Putamen (tissue), 1 donor: ENCODE results near the gene MRPL43.
A peak's percentile ranks its signal among the peaks of the same experiment; 100 is the strongest.
"Not testable (repeated sequence)": the region's sequence is repeated elsewhere in the genome, so short reads cannot be mapped to it uniquely, and the experiment has no call there.

Source experiments
- DNase-seq: peaks from one replicate; pipeline ENCODE4 v3.0.0-alpha.2; 2016; ENCODE audit warnings: low spot score

The MRPL43 gene

DNA sequence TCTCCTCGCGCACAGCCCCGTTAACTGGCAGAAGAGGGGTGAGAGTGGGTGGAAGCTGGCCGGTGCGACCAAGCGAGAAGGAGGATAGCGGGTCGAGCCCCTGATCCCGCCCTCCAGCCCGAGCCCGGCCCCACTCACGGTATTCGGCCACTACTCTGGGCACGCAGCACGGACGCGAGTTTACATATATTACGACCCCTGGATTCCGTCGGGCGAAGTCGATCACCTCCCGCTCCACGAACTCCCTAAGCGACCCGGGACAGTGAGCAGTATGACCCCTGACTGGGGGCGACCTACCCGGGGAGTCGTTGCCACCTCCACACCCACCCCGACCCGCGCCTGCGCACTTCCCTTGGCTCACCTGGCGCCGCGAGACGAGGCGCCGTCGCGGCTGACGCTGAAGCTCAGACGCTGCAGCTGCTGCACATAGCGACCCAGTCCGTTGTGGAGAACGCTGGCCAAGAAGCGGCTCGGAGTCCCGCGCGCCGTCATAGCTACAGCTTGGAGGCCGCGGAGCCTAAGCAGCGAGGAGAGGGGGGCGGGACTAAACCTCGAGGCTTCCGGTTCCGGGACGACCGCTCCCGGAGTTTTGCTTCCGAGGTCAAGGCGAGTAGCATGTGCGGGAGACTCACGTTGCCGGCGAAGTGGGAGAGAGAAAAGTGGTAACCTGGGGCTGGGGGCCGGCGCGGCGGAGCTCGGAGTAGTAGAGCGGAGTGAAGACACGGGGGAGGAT is at the start of gene MRPL43, which contains the start of gene TWNK:
Gene MRPL43, minus strand, starts transcription at position 546 of the 733 bp plus-strand sequence. Its CDS starts 54 bp downstream, at position 492.
Gene TWNK, plus strand, starts transcription at position 592 of the 733 bp plus-strand sequence. CDS start 668 bp downstream, outside the sequence.
- DNase-seq, result peak; percentile 89

- DNase-seq, result no peak
Measured at GRCh38 chr10:101036726-101037125, 49.4 kb upstream of the MRPL43 start.

DNA sequence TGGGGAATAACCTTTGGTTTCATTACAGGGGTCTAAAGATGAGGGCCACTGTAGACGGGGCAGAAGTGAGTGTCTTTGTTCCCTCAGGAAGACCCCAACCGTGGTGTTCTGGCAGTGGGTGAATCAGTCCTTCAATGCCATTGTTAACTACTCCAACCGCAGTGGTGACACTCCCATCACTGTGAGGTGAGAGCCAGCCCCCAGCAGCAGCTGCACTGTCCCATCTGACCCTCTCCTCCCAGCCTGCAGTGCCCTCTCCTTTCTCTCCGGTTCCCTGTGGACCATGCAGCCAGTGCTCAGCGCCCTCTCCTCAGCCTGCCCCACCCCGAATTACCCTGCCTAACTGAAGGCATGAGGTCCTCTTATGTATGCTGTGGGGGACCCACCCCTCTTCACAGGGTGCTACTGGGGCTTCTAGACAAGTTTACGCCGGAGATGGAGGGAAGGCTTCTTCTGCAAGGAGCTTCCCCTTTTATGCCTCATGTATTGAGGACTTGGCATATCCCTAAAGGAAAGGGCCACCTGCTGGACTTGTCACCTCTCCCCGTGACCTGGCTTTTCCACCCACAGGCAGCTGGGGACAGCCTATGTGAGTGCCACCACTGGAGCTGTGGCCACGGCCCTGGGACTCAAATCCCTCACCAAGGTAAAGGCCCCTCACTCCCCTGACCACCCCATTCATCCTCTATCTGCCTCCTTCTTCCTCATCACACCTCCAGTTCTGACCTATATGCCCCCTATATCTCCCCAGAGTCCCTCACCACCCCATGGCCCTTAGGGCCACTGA is 48.8 kb upstream of the MRPL43 start:
- DNase-seq, result no peak

- DNase-seq, result no peak
Measured at GRCh38 chr10:101035314-101035713, 48.0 kb upstream of the MRPL43 start.

GRCh38 chr10:101034404-101034803 is 47.1 kb upstream of the MRPL43 start:
- DNase-seq, result not testable (repeated sequence)

DNA sequence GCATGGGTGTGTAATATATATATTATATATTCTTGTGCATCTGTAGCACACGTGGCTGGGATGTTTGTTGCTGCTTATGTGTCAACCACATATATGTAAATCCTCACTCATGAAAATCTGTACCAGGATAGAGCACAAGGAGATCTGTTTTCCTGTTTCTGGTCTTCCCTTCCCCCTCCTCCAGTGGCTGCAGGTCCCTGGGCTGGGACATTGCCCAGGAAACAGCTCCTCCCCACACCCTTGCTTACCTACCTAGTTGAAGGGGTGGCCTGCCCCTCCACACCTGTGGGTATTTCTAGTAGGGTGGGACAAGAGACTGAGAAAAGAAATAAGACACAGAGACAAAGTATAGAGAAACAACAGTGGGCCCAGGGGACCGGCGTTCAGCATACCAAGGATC is 46.0 kb upstream of the MRPL43 start:
- no peak for DNase-seq

DNA sequence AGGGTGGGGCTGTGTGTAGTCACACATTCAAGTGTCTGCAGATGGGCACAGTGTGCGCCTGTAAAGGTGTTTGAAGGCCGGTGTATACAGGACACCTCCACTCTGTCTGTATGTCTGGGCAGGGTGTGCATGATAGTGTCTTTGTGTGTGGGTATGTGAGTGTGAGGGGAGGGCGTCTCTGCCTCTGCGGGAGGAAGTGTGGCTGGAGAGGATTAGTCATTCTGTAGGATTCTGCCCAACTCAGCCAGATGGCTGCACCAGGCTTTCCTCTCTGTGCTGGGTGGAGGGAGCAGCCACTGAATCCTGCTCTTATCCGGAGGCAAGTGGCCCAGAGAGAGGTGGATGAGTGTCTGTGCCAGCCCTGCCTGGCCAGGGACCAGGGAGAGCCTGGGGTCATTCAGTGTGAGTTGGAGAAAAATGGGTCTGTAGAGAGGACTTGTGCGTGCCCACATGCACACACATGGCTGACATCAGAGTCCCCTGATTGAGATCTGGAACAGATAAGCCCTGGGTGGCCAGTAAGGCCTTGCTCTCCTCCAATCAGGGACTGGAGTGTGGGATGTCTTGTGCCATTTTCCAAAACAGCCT is 45.4 kb upstream of the MRPL43 start:
- peak; percentile 70 for DNase-seq

GRCh38 chr10:101031796-101032636 is 44.7 kb upstream of the MRPL43 start:
- DNase-seq, result peak; percentile 91

DNA sequence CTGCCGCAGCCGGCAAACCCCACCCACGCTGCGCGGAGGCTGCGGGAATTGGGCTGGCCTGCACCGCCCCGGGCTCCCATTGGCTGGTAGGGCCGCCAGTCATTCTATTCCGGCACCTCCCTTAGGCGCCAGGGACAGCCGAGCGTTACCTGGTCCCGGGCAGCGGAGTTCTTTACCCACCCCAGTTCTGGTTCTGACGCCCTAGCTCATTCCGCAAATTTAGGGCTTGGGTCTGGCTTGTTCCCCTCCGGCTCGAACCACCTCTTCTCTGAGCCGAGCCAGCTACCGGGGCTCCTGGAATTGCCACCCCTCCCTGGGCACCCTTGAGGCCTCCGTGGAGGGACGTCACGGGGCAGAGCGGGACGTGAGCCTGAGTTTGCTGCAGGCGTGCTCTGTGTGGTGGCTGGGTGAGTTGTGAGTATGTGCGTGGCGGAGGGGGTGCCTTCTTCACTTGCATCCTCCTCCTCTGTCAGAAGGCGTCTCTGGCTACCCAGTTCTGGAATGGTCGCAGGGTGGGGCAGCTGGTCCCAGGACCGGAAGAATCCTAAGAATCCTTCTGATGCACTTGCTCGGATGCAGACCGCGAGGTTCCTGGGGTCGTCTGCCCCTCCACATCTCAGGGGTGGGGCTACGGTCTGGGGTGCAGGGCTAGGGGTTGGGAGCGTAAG is 44.0 kb upstream of the MRPL43 start, which contains the start of the genes PDZD7 and SFXN3:
Gene PDZD7, minus strand, starts transcription at position 2 of the 668 bp plus-strand sequence. CDS start 910 bp downstream, outside the sequence.
Gene SFXN3, plus strand, starts transcription at position 107 of the 668 bp plus-strand sequence. CDS start 3,461 bp downstream, outside the sequence.
- peak; percentile 95 for DNase-seq

GRCh38 chr10:101030496-101031127 is 43.3 kb upstream of the MRPL43 start:
- DNase-seq, result no peak

GRCh38 chr10:101029520-101030295 is 42.4 kb upstream of the MRPL43 start:
- DNase-seq, result no peak

DNA sequence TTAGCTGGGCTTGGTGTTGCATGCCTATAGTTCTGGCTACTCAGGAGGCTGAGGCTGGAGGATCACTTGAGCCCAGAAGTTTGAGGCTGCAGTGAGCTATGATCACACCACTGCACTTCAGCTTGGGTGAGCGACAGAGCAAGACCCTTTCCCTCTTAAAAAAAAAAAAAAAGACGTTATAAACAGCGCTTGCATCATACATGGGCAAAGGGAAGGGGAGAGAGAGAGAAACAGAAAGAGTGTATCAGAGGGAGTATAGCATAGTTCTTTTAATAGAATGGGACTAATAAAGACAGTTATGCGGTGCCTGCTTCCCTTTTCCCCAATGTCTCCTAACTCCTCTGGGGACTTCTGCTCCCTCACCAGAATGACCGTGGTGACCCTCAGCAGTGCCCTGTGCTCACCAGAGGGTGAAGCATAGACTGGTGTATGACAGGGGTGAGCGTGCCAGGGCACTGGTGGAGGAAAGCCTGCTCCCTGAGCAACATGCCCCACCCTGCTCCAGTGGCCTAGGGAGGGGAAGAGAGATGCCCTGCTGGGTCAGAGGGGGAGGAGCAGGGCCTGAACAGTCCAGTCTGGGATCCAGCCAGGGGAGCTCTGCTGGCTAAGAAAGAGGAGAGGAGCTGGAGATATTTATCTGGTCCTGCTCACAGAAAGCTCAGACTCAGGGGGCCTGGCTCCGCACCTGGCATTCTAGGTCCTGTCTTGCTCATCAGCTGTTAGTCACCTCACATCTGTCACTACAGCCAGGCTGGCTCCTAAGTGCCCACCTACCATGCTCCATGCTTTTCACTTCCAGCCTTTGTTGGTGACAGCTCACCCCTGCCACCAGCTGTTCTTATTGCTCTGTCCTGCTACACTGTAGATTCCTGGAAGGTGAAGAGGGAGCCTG is 41.4 kb upstream of the MRPL43 start:
- DNase-seq, result no peak

DNA sequence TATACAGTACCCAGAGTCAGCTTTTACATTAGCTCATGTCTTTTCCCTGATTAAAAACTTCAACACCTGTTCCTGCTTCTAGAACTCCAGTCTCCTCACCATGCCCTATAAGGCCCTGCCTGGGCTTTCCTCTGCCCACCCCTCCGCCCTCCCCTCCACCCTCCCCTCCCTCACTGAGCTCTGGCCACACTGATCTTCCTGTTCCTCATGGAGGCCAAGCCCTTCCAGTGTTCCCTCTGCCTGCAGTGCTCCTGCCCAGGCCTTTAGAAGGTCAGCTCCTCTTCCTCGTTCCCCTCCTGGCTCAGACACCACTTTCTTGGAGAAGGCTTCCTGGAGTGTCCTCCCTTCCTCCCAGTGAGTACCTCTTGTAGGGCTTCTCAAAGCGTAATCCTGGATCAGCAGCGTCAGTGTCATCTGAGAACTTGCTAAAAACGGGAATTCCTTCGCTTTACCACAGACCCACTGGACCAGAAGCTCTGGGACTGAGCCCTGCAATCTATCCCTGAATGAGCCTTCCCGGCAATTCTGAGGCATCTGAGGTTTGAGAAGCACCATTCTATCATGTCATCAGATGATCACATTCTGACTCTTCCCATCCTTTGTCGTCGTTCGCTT is 39.9 kb upstream of the MRPL43 start:
- DNase-seq, result no peak

- no peak for DNase-seq
Measured at GRCh38 chr10:101022967-101023705, 35.8 kb upstream of the MRPL43 start.

- no peak for DNase-seq
Measured at GRCh38 chr10:101021692-101022251, 34.5 kb upstream of the MRPL43 start.

- no peak for DNase-seq
Measured at GRCh38 chr10:101021239-101021638, 33.9 kb upstream of the MRPL43 start.

- DNase-seq, result no peak
Measured at GRCh38 chr10:101020427-101021075, 33.3 kb upstream of the MRPL43 start.
